Measurements from ENCODE around the gene ACOX1.

Gene ACOX1

GRCh38 chr17:76008208-76008607 is 29.2 kb upstream of the ACOX1 start:
- DNase-seq, result no peak

DNA sequence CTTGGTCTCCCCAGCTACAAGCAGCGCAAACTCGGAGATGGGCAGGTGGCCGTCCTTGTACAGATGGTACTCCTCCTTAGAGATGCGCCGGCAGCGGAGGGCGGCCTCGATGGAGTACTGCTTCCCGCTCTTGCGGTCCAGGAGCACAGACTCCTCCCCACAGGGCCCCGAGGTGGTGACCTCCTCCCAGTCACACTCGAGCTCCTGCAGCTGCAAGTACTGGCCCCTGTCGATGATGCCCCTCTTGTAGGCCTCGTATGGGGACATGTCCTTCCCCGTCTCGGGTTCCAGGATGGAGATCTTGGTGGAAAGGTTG is 28.8 kb upstream of the ACOX1 start:
- DNase-seq, result no peak

- no peak for DNase-seq
Observed at GRCh38 chr17:76007131-76007849, 28.3 kb upstream of the ACOX1 start.

DNA sequence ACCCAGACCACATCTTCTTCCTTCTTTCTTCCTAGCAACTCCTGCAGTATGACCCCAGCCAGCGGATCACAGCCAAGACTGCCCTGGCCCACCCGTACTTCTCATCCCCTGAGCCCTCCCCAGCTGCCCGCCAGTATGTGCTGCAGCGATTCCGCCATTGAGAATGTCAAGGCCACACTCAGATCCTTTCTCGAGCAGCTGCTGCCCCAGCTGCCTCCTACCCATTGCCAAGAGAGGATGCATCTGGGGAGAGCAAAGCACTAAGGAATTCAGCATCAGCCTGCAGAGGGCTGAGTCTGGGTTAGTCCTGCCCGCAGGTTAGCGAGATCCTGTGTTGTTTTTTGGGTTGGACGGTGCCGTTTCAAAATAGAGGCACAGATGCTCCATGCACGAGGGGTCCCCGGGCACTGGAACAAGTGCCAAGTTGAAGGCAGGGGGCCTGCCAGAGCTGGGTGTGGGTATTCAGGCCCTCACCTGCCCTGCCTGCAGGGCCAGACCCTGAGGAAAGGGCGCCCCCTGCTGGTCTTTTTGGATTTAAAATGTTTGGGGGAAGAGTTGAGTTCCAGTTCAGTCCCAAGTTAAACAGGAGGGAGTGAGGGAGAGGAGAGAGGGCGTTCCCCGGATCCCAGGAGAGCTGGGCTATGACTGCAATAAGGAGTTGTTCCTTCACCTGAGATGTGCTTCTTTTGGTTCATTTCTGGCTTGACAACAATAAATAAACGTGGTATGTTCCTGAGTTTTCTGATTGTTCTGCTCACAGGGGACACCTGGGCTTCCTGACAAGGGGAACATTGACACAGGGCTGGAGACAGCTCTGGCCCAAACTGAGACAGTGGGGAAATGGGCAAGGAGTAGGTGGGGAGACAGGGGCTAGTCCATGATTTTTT is 26.5 kb upstream of the ACOX1 start:
- no peak for DNase-seq

DNA sequence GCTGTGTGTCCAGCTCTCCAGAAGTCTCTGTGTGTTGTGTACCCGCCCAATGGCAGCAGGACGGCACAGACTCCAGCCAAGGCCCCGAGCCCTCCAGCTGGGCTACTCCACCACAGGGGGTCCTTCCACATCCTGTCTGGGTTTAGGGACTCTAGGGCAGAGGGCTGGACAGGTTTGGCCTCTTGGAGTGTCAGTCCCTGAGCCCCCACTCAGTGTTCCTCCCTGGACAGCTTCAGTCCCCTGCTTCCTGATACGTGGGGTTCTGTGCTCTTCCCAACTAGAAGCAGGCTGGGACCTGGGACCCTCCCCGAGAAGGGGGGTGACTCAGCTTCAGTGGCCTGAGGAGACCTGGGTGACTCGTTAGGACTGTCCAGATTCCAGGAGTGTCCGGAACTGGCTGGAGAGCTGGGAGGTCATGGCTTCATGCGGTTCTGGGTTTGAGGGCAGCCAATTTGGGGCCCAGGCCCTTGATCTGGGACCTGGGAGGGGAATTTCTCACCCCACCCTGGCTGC is 25.8 kb upstream of the ACOX1 start:
- DNase-seq, result no peak

DNA sequence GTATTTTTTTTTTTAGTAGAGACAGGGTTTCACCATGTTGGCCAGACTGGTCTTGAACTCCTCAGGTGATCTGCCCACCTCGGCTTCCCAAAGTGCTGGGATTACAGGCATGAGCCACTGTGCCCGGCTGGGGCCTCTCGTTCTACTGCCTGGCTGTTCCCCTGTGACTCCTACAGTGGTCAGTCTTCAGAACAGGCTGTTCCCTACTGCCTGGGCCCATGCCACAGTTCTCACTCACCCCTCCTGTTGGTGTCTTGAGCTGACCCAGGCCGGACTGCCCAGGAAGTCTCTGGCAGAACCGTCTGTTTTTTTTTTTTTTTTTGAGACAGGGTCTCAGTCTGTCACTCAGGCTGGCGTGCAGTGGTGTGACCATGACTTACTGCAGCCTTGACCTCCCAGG is 24.9 kb upstream of the ACOX1 start:
- no peak for DNase-seq

- no peak for DNase-seq
Observed at GRCh38 chr17:76002100-76002499, 23.1 kb upstream of the ACOX1 start.

DNA sequence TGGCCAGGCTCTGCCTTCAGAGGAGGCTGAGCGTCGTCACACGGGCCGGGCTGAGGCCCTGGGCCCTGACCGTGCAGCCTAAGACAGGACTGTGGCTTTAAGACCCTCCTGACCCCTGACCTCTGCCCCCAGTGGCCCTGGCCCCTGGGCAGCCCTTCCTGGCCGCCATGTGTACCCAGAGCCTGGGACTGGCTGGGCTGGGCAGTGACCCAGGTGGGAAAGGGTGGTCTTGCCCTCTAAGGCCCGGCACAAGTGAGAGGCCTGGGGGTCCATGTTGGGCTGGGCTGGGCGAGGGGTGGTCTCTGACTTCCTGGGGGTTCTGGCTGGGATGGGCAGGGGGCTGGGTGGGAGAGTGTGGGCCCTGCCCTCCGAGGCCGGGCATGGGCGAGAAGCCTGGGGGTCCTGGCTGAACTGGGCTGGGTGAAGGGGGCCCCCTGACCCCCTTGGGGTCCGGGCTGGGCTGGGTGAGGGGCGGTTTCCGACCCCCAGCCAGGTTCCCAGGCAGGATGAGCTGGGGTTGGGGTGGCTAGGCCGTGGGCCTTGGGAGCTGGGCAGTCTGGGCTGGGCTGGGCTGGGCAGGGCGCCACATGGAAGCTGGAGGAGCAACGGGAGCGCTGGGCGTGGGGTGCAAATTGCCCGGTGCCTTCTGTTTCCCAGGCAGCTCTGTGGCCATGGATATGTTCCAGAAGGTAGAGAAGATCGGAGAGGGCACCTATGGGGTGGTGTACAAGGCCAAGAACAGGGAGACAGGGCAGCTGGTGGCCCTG is 22.0 kb upstream of the ACOX1 start, which contains the start of gene CDK3:
Gene CDK3, plus strand, starts transcription at position 101 of the 767 bp plus-strand sequence. Its CDS starts 571 bp downstream, at position 672.
- DNase-seq, result no peak

- no peak for DNase-seq
Observed at GRCh38 chr17:76000016-76000754, 21.2 kb upstream of the ACOX1 start.

GRCh38 chr17:75998327-75998795 is 19.4 kb upstream of the ACOX1 start:
- DNase-seq, result no peak

DNA sequence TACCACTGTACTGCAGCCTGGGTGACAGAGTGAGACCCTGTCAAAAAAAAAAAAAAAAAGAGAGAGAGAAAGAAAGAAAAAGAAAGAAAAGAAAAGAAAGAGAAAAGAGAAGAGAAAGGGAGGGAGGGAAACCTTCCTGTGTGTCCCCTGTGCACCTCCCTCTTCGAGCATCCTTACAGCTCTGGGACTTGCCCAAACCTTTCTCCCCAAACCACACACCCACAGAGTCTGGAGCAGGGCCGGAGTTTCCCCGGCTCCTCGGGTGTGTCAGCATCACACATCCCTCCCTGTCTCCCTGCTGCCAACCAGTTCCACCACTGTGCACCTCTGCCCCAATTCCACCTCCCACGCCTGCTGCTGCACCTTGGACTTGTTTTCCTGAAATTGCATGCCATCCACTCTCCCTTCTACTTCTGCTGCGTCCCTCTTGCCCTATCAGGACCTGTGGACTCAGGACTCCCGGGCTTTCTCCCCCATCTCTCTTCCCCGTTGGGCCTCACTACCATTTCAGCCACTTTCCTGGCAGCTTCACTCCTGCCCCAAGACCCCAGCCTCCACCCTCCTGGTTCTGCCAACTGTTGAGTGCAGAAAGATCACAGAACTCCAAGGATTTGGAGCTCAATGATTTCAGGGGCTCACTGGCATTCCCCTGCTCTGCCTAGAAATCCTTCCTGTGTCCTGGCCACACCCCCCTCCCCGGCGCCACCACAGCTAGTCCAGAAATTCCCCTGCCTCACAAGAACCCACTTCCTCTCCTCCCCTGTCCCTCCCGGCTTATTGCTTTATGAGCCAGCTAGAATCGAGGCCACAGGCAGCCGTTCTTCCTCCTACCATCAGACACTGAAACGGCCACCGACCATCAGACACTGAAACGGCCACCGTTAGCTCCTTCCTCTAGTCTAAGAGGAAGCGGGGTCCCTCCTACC is 18.0 kb upstream of the ACOX1 start:
- DNase-seq, result no peak

DNA sequence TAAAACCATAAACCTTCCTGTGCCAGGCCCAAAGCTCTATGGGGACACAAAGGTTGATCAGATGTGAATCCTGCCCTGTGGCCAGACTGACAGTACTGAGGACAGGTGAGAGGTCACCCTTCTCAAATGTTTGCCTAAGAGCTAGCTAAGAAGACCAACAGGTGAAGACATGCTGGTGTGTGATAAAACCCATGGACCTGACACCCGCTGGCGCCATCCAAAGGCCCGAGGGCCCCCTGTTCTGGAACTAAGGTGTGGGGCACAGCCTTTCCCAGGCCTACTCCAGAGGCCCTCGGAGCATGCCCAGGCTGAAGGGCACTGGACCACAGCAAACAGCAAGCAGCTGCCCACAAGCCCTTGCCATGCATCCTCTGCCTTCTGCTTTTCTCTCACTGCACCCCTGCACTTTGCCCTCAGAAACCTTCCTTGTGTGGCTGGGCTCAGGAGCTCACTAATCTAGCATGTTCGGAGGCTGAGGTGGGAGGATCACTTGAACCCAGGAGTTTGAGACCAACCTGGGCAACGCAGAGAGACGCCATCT is 16.5 kb upstream of the ACOX1 start:
- DNase-seq, result no peak

DNA sequence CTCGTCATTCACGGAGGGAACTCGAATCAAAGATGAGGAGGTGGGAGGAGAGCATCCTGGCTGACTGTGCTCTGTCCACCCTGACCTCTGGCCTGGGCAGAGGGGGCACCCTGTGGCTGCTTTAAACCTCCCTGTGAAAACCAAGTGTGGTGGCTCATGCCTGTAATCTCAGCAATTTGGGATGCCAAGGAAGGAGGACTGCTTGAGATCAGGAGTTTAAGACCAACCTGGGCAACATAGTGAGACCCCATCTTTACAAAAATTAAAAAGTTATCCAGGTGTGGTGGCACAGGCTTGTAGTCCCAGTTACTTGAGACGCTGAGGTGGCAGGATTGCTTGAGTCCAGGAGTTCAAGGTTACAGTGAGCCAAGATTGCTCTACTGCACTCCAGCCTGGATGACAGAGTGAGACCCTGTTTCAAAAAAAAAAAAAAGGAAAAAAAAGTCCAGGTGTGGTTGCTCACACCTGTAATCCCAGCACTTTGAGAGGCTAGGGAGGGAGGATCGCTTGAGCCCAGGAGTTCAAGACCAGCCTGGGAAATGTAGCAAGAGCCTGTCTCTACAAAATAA is 15.9 kb upstream of the ACOX1 start:
- no peak for DNase-seq

- DNase-seq, result no peak
Observed at GRCh38 chr17:75991396-75991795, 12.4 kb upstream of the ACOX1 start.

DNA sequence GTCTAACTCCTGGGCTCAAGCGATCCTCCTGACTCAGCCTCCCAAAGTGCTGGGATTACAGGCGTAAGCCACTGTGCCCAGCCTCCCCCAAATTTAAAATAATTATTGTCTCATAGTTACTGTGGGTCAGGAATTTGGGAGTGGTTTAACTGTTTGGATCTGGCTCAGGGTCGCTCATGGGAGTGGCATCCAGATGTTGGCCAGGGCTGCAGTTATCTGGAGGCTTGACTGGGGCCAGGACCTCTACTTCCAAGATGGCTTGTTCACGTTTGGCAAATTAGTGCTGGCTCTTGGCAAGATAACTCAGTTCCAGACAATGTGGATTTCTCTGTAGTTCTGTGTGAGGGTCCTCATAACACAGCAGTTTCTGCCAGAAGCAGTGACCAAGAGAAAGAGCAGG is 8.1 kb upstream of the ACOX1 start:
- DNase-seq, result no peak

GRCh38 chr17:75985986-75986385 is 7.0 kb upstream of the ACOX1 start:
- no peak for DNase-seq

DNA sequence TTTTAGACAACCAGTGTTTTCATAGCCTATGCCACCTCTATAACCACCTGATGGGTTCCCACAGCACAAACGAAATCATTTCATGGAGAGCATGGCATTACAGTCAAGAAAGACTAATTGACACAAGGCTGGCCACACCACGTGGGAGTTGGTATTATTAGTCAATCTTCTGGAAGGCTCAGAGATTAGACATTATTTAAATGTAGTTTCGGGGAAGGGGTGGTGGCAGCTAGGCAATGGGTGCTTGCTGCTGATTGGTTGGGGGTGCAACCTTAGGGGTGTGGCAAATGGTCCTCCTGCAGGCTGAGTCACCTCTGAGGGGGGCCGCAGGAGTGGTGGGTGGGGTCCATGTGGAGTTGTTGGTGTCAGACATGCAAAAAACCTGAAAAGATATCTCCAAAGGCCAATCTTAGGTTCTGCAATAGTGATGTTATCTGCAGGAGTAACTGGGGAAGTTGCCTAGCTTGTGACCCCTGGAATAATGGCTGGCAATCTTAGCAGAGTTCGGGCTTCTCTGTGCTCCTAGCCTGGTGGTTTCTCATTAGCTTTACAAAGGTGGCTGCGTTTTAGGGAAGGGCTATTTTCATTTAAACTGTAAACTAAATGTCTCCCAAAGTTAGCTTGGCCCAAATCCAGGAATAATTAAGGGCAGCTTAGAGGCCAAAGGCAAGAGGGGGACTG is 4.7 kb upstream of the ACOX1 start:
- DNase-seq, result no peak

- no peak for DNase-seq
Observed at GRCh38 chr17:75981019-75981615, 2.2 kb upstream of the ACOX1 start.

- DNase-seq, result no peak
Observed at GRCh38 chr17:75980188-75981018, 1.4 kb upstream of the ACOX1 start.
